Large intestine (tissue), 3 donors: ENCODE measurements around the gene FAM222B. TPM values are rescaled to one million over a fixed set of nuclear protein-coding genes. Genes with fewer than 3 reads are reported as not detected.
"Not testable (repeated sequence)": the region's sequence is repeated elsewhere in the genome, so short reads cannot be mapped to it uniquely, and the experiment has no call there.

Source experiments
- DNase-seq, 2 donors: peaks; one replicate each; pipeline versions ENCODE4 v3.0.0 to v3.0.0-alpha.2; 2013
- H3K27ac ChIP-seq: one replicate; pipeline ENCODE4 v1.5.1; 2013; ENCODE audit warnings: low read length
- H3K27me3 ChIP-seq: 2 replicates; pipeline ENCODE4 v1.6.1; 2013; ENCODE audit warnings: low read length; ENCODE audit not compliant: control insufficient read depth, insufficient read depth
- H3K36me3 ChIP-seq: 2 replicates; pipeline ENCODE4 v1.6.1; 2013; ENCODE audit warnings: low read length; ENCODE audit not compliant: control insufficient read depth, insufficient read depth
- H3K4me1 ChIP-seq: one replicate; pipeline ENCODE4 v1.6.1; 2013; ENCODE audit warnings: low read length; ENCODE audit not compliant: control insufficient read depth, insufficient read depth
- H3K4me3 ChIP-seq: one replicate; pipeline ENCODE4 v1.5.1; 2013; ENCODE audit warnings: low read length
- H3K9me3 ChIP-seq: one replicate; pipeline ENCODE4 v1.6.1; 2013; ENCODE audit warnings: mild to moderate bottlenecking, low read depth, low read length, moderate library complexity; ENCODE audit not compliant: control insufficient read depth
- WGBS: methylation state at CpG from one replicate; pipeline ENCODE4 v1.1.5; 2013; ENCODE audit warnings: low lambda C conversion rate; ENCODE audit not compliant: insufficient coverage; 5-methylcytosine and 5-hydroxymethylcytosine counted together
- polyA plus RNA-seq: library from polyadenylated mRNA; unstranded; fragments of 120-200 nt; gene quantifications from one replicate; pipeline ENCODE4 v1.2.1, GENCODE V29; 2013

FAM222B gene
- polyA plus RNA-seq, 1 donor, result 24.0 TPM

- no peak for DNase-seq
- H3K27ac ChIP-seq, result no peak overlapping the region
- peaks cover 45% of the 10 kb centered on the region for H3K4me1 ChIP-seq
- no peaks in the 10 kb centered on the region for H3K9me3 ChIP-seq
- WGBS, result no CpG with 5 or more reads among the region's 4 CpGs
- no peak overlapping the region for H3K4me3 ChIP-seq
- H3K27me3 ChIP-seq, result no peaks in the 10 kb centered on the region
- peaks cover 34% of the 10 kb centered on the region for H3K36me3 ChIP-seq
Measured at GRCh38 chr17:28860363-28860808, 17.8 kb upstream of the FAM222B start.

GRCh38 chr17:28858801-28859355 is 16.3 kb upstream of the FAM222B start:
- no peak overlapping the region for H3K4me3 ChIP-seq
- no peaks in the 10 kb centered on the region for H3K9me3 ChIP-seq
- peaks cover 34% of the 10 kb centered on the region for H3K36me3 ChIP-seq
- no peaks in the 10 kb centered on the region for H3K27me3 ChIP-seq
- H3K27ac ChIP-seq, result no peak overlapping the region
- H3K4me1 ChIP-seq, result peaks cover 33% of the 10 kb centered on the region
- no peak for DNase-seq
- WGBS, result no CpG with 5 or more reads among the region's 2 CpGs

GRCh38 chr17:28857905-28858800 is 15.6 kb upstream of the FAM222B start:
- Histone ChIP-seq H3K4me3 (no peak overlapping the region), H3K36me3 (peaks cover 34% of the 10 kb centered on the region), H3K27me3 (no peaks in the 10 kb centered on the region), H3K4me1 (peaks cover 29% of the 10 kb centered on the region), H3K27ac (no peak overlapping the region), H3K9me3 (no peaks in the 10 kb centered on the region)
- 83% methylated on average over 1 of the region's 3 CpGs for WGBS
- DNase-seq, result no peak

GRCh38 chr17:28856028-28856574 is 13.5 kb upstream of the FAM222B start:
- DNase-seq, result no peak
- Histone ChIP-seq H3K27ac (no peak overlapping the region), H3K4me1 (peaks cover 9% of the 10 kb centered on the region), H3K4me3 (no peak overlapping the region), H3K27me3 (no peaks in the 10 kb centered on the region), H3K9me3 (no peaks in the 10 kb centered on the region), H3K36me3 (peaks cover 29% of the 10 kb centered on the region)
- no CpG with 5 or more reads among the region's 5 CpGs for WGBS

- DNase-seq, result no peak
- H3K36me3 ChIP-seq, result peaks cover 24% of the 10 kb centered on the region
- no CpG with 5 or more reads among the region's 5 CpGs for WGBS
- peaks cover 4% of the 10 kb centered on the region for H3K4me1 ChIP-seq
- peak overlapping the region; percentile 64 for H3K27ac ChIP-seq
- H3K9me3 ChIP-seq, result no peaks in the 10 kb centered on the region
- peak overlapping the region; percentile 78 for H3K4me3 ChIP-seq
- H3K27me3 ChIP-seq, result no peaks in the 10 kb centered on the region
Measured at GRCh38 chr17:28855336-28855679, 12.7 kb upstream of the FAM222B start.

- DNase-seq, result peak; percentile 77 to 89
- Histone ChIP-seq H3K4me3 (peak within 1 kb of the TSS; percentile 78), H3K27ac (peak within 1 kb of the TSS; percentile 64), H3K4me1 (peaks cover 3% of the 10 kb centered on the region), H3K36me3 (peaks cover 22% of the 10 kb centered on the region), H3K27me3 (no peaks in the 10 kb centered on the region), H3K9me3 (no peaks in the 10 kb centered on the region)
- WGBS, result 0% methylated on average over 1 of the region's 42 CpGs
Measured at GRCh38 chr17:28854457-28855335, 12.1 kb upstream of the FAM222B start, which contains the start of gene ERAL1. Gene ERAL1, plus strand, starts transcription at chr17:28855016. Its CDS starts 19 bp downstream, at chr17:28855035.

GRCh38 chr17:28853295-28853694 is 10.7 kb upstream of the FAM222B start:
- no CpG with 5 or more reads among the region's 2 CpGs for WGBS
- Histone ChIP-seq H3K4me3 (no peak overlapping the region), H3K9me3 (no peaks in the 10 kb centered on the region), H3K4me1 (peaks cover 3% of the 10 kb centered on the region), H3K27me3 (no peaks in the 10 kb centered on the region), H3K36me3 (peaks cover 12% of the 10 kb centered on the region), H3K27ac (no peak overlapping the region)
- DNase-seq, result no peak

- no peak for DNase-seq
- Histone ChIP-seq H3K4me3 (no peak overlapping the region), H3K36me3 (no peaks in the 10 kb centered on the region), H3K27me3 (no peaks in the 10 kb centered on the region), H3K27ac (no peak overlapping the region), H3K9me3 (no peaks in the 10 kb centered on the region), H3K4me1 (peaks cover 2% of the 10 kb centered on the region)
- 100% methylated on average over 4 of the region's 5 CpGs for WGBS
Measured at GRCh38 chr17:28849281-28849680, 6.7 kb upstream of the FAM222B start.

GRCh38 chr17:28848667-28849066 is 6.1 kb upstream of the FAM222B start:
- H3K36me3 ChIP-seq, H3K4me1 ChIP-seq: not testable (repeated sequence)
- 92% methylated on average over 4 of the region's 15 CpGs for WGBS

GRCh38 chr17:28846699-28847098 is 4.1 kb upstream of the FAM222B start:
- not testable (repeated sequence) for H3K4me3 ChIP-seq, H3K27me3 ChIP-seq, H3K36me3 ChIP-seq, H3K4me1 ChIP-seq, H3K27ac ChIP-seq, DNase-seq, H3K9me3 ChIP-seq
- WGBS, result no CpG with 5 or more reads among the region's 9 CpGs

More at GRCh38 chr17:28848667-28849066, 6.1 kb upstream of the FAM222B start:
- DNase-seq, H3K27me3 ChIP-seq, H3K4me3 ChIP-seq, H3K27ac ChIP-seq, H3K9me3 ChIP-seq: not testable (repeated sequence)
